Heart right ventricle (tissue), 16 donors: ENCODE measurements around the gene SLC39A11. TPM values are rescaled to one million over a fixed set of nuclear protein-coding genes. Genes with fewer than 3 reads are reported as not detected.

ENCODE experiments used
- ATAC-seq, 8 donors: fragments of 200-7000 bp; cut with Tn5 transposase; one replicate each; pipeline ENCODE4 v1.9.1; 2020; ENCODE audit warnings: mild to moderate bottlenecking in 8 of 8, moderate library complexity in 8 of 8, moderate number of reproducible peaks in 1 of 8
- DNase-seq, 2 donors: peaks; one replicate each; pipeline ENCODE4 v3.0.0-alpha.2; 2020
- H3K27ac ChIP-seq, 10 donors: fragments of 200-600 bp; sonication (generic) in 2 of 10; one replicate each; pipeline versions ENCODE4 v1.5.0 to v1.8.0; 2020 to 2022; ENCODE audit warnings: mild to moderate bottlenecking in 3 of 10
- H3K27me3 ChIP-seq, 7 donors: fragments of 200-600 bp; one replicate each; pipeline ENCODE4 v1.8.0; 2021 to 2022; ENCODE audit warnings: mild to moderate bottlenecking in 2 of 7
- H3K36me3 ChIP-seq, 9 donors: fragments of 200-600 bp; sonication (generic) in 1 of 9; one replicate each; pipeline versions ENCODE4 v1.5.0 to v1.8.0; 2020 to 2022; ENCODE audit warnings: mild to moderate bottlenecking in 2 of 9
- H3K4me1 ChIP-seq, 9 donors: fragments of 200-600 bp; sonication (generic) in 1 of 9; one replicate each; pipeline versions ENCODE4 v1.5.0 to v1.8.0; 2020 to 2022; ENCODE audit warnings: mild to moderate bottlenecking in 4 of 9
- H3K4me3 ChIP-seq, 10 donors: fragments of 200-600 bp; sonication (generic) in 2 of 10; one replicate each; pipeline versions ENCODE4 v1.5.0 to v1.8.0; 2020 to 2022; ENCODE audit warnings: mild to moderate bottlenecking in 7 of 10, moderate library complexity in 2 of 10
- H3K9me3 ChIP-seq, 11 donors: fragments of 200-600 bp in 10 of 11; sonication (generic) in 2 of 11; one replicate each; pipeline versions ENCODE4 v1.5.0 to v1.8.0; 2013 to 2022; ENCODE audit warnings: mild to moderate bottlenecking in 2 of 11, control low read depth in 1 of 11, moderate library complexity in 1 of 11
- WGBS, 2 donors: extraction: QIAGEN DNeasy Blood & Tissue Kit; methylation state at CpG; one replicate each; pipeline ENCODE4 v1.1.7; 2013; ENCODE audit warnings: inconsistent platforms in 1 of 2; 5-methylcytosine and 5-hydroxymethylcytosine counted together
- intact Hi-C, 10 donors: fragments of 100-400 bp; cut with DNase I; formaldehyde crosslinking; loops; one replicate each; pipeline versions ENCODE4 v1.11.1 to v1.14.2; 2022
- polyA plus RNA-seq, 2 donors: library from polyadenylated mRNA; stranded (reverse); fragments of 200-250 nt; gene quantifications; one replicate each; pipeline ENCODE4 v1.2.3, GENCODE V29; 2013
- total RNA-seq, 10 donors: library from RNA; stranded (reverse); fragmentation: NEBNext Ultra II Directional in 3 of 10; extraction: Animal tissue kit (Norgen Biotek cat#: 25700) in 3 of 10; gene quantifications; one replicate each; pipeline versions ENCODE4 v1.2.1 to v1.2.4, GENCODE V29; 2021 to 2023
- TF ChIP-seq, protein P1 (sequence below), 9 donors: fragments of 200-600 bp; sonication (generic) in 2 of 9; IDR thresholded peaks; one replicate each; pipeline versions ENCODE4 v1.5.0 to v1.8.0; 2021 to 2022; ENCODE audit warnings: antibody characterized with exemption in 9 of 9, mild to moderate bottlenecking in 5 of 9, moderate library complexity in 1 of 9
- donor health status: Arrhythmogenic right ventricular cardiomyopathy.
- donor health status: ischemic (EF 13 %, LVEDD 7.1; RV severe dilation, severe dysfunction).
- donor health status: healthy with polysubstance abuse.
- donor health status: DM: no; HTN: yes; CAD: no.
- donor health status: DM: no; HTN: no; CAD: no.
- donor health status: ischemic (EF 25% LVEDD 6.9; RV normal size, moderate dysfunction).
- donor health status: ischemic (EF 25% LVEDD 5.7; RV mildly dilated, moderate dysfunction).
- donor health status: healthy.
- donor health status: DM: yes; HTN: yes; CAD: no.
- donor health status: Ischemic cardiomyopathy.
- donor health status: ischemic (EF 35%, LVEDD 5.7; RV mildly dilated, moderate dysfunction).
- donor health status: nonischemic (EF 11% LVEDD 7.7; RV severe dilation, severe dysfunction).
- donor health status: DM: yes; HTN: yes; CAD: no.
- donor health status: PGD.
- donor health status: ischemic (EF 29% LVEDD 5.4; RV normal size, mild dysfunction).
- donor health status: nonischemic (EF 23%, LVEDD 6.1; RV moderate dilation, normal function).

The SLC39A11 gene
- total and polyA plus RNA-seq, 12 donors, result 2.4 to 11.3 (median 6.4) TPM

- WGBS, 2 donors, result 91 to 95% methylated on average over 2 of the region's 2 CpGs
- DNase-seq (no peak), ATAC-seq (no peak)
- Histone ChIP-seq H3K4me1 (no peaks in the 10 kb centered on the region), H3K9me3 (no peaks in the 10 kb centered on the region), H3K4me3 (no peak overlapping the region), H3K27me3 (no peaks in the 10 kb centered on the region), H3K36me3 (peaks cover 0 to 3% (median 0%) of the 10 kb centered on the region in 9 donors), H3K27ac (no peak overlapping the region)
- intact Hi-C loops, result no loop called here
- TF ChIP-seq, protein P1, sequence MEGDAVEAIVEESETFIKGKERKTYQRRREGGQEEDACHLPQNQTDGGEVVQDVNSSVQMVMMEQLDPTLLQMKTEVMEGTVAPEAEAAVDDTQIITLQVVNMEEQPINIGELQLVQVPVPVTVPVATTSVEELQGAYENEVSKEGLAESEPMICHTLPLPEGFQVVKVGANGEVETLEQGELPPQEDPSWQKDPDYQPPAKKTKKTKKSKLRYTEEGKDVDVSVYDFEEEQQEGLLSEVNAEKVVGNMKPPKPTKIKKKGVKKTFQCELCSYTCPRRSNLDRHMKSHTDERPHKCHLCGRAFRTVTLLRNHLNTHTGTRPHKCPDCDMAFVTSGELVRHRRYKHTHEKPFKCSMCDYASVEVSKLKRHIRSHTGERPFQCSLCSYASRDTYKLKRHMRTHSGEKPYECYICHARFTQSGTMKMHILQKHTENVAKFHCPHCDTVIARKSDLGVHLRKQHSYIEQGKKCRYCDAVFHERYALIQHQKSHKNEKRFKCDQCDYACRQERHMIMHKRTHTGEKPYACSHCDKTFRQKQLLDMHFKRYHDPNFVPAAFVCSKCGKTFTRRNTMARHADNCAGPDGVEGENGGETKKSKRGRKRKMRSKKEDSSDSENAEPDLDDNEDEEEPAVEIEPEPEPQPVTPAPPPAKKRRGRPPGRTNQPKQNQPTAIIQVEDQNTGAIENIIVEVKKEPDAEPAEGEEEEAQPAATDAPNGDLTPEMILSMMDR (IDR thresholded peaks at IDR 0.05), result no peak
Observed at GRCh38 chr17:72891627-72892026, 200.9 kb downstream of the SLC39A11 start.

- TF ChIP-seq, protein P1 (IDR thresholded peaks at IDR 0.05), result no peak
- peaks cover 0 to 3% (median 0%) of the 10 kb centered on the region in 9 donors for H3K36me3 ChIP-seq
- H3K4me3 ChIP-seq, result no peak overlapping the region
- ATAC-seq, result no peak
- no peaks in the 10 kb centered on the region for H3K4me1 ChIP-seq
- H3K27me3 ChIP-seq, result no peaks in the 10 kb centered on the region
- intact Hi-C loops, result no loop called here
- H3K9me3 ChIP-seq, result no peaks in the 10 kb centered on the region
- no peak for DNase-seq
- 91 to 94% methylated on average over 2 of the region's 2 CpGs for WGBS, 2 donors
- no peak overlapping the region for H3K27ac ChIP-seq
Observed at GRCh38 chr17:72890711-72891110, 201.8 kb downstream of the SLC39A11 start.

DNA sequence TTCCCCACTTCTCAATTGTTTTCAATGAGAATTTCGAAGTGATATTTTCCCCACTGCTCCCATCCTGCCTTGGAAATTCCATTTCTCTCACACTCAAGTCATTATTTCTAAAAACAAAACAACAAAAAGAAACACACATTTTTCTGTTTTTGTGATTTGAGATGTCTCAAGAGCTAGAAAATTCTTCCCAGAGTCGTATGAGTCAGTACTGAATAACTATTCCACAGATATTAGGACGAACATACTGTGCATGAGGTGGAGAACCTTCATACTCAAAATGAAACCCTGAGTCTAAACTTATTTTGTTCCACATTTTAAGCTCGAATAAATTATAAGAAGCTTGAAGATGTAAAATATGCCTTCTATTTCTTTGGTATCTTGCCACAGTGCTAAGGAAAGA lies 204.6 kb downstream of the SLC39A11 start:
- no peak overlapping the region for H3K4me3 ChIP-seq
- 73 to 90% methylated on average over 4 of the region's 4 CpGs for WGBS, 2 donors
- DNase-seq (no peak), ATAC-seq (no peak)
- H3K4me1 ChIP-seq, result no peaks in the 10 kb centered on the region
- no peaks in the 10 kb centered on the region for H3K9me3 ChIP-seq
- peaks cover 0 to 3% (median 0%) of the 10 kb centered on the region in 9 donors for H3K36me3 ChIP-seq
- intact Hi-C loops, result no loop called here
- H3K27me3 ChIP-seq, result no peaks in the 10 kb centered on the region
- no peak overlapping the region for H3K27ac ChIP-seq
- TF ChIP-seq, protein P1 (IDR thresholded peaks at IDR 0.05), result no peak

DNA sequence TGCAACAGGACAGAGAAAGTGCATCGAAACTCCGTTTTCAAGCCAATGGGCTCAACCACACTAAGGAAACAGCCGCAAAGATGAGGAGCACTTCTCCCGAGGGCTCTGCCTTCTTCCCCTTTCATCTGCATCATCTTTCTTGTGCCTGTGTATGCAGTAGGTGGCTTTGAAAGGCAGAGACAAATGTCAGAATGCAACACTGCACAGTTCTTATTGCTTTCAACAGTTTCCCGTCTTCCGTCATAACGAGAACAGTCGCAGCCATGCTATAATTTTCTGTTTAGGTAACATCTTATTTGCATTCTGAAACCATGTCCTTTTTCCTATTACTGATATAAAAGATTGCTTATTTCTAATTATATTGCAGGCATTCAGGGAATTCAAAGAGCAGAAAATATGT lies 205.2 kb downstream of the SLC39A11 start:
- Histone ChIP-seq H3K4me1 (no peaks in the 10 kb centered on the region), H3K27me3 (no peaks in the 10 kb centered on the region), H3K4me3 (no peak overlapping the region), H3K36me3 (peaks cover 0 to 3% (median 0%) of the 10 kb centered on the region in 9 donors), H3K9me3 (no peaks in the 10 kb centered on the region), H3K27ac (no peak overlapping the region)
- ATAC-seq, result no peak
- TF ChIP-seq, protein P1 (IDR thresholded peaks at IDR 0.05), result no peak
- intact Hi-C loops, result no loop called here
- 72 to 73% methylated on average over 8 of the region's 8 CpGs for WGBS, 2 donors
- no peak for DNase-seq
